Epithelial cell of prostate (primary cell): Measurements from ENCODE around the gene WFDC13.
"Not testable (repeated sequence)": the region's sequence is repeated elsewhere in the genome, so short reads cannot be mapped to it uniquely, and the experiment has no call there.

Source experiments
- DNase-seq: peaks from one replicate; pipeline ENCODE4 v3.0.0-alpha.2; 2011; ENCODE audit warnings: low read depth, low spot score
- H3K27ac ChIP-seq: fragments of 450-650 bp; 2 replicates; pipeline ENCODE4 v1.5.1; 2017; ENCODE audit warnings: mild to moderate bottlenecking

WFDC13 gene

DNA sequence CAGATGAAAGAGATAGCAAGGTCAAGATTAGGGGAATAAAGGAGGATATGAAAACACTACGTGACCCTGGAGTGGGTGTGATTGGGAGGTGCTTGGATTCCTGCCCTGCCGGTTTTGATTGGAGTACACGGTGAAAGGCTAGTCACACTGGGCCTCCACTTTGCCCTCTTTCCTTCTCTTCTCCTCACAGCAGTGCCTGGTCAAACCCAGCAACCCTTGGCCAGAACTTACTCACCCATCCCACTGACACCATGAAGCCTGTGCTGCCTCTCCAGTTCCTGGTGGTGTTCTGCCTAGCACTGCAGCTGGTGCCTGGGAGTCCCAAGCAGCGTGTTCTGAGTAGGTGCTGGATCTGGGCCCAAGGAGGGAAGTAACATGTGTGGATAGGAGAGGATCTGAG, at the start of gene WFDC13:
TSS of gene WFDC13 (plus strand) at position 166 of the 400 bp plus-strand sequence. CDS start at position 252, 86 bp downstream.
- no peak for DNase-seq
- no peak within 1 kb of the TSS for H3K27ac ChIP-seq

GRCh38 chr20:45657038-45657437, 44.8 kb upstream of the WFDC13 start:
- H3K27ac ChIP-seq, DNase-seq: not testable (repeated sequence)

- no peak within 1 kb of the TSS for H3K27ac ChIP-seq
- DNase-seq, result no peak
These were observed 31.7 kb upstream of the WFDC13 start, which contains the start of gene WFDC11 for GRCh38 chr20:45670139-45670538. TSS of gene WFDC11 (minus strand) at chr20:45670239. CDS start at chr20:45650600, 19,639 bp downstream.

GRCh38 chr20:45672765-45673164, 29.1 kb upstream of the WFDC13 start:
- no peak overlapping the region for H3K27ac ChIP-seq
- DNase-seq, result no peak

GRCh38 chr20:45679650-45680049, 22.2 kb upstream of the WFDC13 start:
- no peak for DNase-seq
- no peak overlapping the region for H3K27ac ChIP-seq

GRCh38 chr20:45685896-45686295, 15.9 kb upstream of the WFDC13 start:
- H3K27ac ChIP-seq, result no peak overlapping the region
- no peak for DNase-seq

DNA sequence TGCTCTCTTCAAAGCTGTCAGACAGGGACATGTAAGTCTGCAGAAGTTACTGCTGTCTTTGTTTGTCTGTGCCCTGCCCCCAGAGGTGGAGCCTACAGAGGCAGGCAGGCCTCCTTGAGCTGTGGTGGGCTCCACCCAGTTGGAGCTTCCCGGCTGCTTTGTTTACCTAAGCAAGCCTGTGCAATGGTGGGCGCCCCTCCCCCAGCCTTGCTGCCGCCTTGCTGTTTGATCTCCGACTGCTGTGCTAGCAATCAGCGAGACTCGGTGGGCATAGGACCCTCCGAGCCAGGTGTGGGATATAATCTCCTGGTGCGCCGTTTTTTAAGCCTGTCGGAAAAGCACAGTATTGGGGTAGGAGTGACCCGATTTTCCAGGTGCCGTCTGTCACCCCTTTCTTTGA, 8.5 kb upstream of the WFDC13 start:
- not testable (repeated sequence) for H3K27ac ChIP-seq, DNase-seq

- H3K27ac ChIP-seq, result no peak overlapping the region
- DNase-seq, result no peak
These were observed 6.3 kb upstream of the WFDC13 start for GRCh38 chr20:45695496-45695895.

- DNase-seq, result no peak
- H3K27ac ChIP-seq, result no peak overlapping the region
These were observed 734 bp upstream of the WFDC13 start for GRCh38 chr20:45701104-45701503.

DNA sequence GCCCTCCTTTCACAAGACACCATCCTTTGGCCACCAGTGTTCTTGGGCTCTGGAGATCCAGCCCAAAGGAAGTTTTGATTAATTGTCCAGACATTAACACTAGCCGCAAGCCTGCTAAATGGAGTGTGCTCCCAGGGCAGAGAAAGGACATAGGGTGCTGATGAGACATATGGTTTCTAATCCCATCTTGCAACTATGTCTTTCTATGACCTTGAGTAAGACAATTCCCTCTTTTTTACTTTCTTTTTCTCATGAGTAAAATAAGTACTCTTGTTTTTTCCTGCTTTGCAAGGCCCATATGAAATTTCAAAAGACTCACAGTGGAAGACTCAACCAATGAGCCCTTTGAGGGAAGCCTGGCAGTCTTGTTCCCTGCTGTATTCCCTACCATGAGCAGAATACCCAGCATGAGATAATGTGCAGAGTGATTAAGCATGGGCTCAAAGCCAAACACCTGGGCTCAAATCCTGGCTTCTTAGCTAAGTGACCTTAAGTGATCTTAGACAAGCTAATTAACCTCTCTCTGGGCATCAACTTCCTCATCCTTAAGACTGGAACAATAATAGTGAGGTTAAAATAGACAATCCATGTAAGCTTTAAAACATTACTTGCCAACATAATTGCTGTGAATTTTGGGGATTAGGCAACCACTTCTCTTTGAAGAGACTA, 3.3 kb downstream of the WFDC13 start, which contains the start of gene WFDC10B:
TSS of gene WFDC10B (minus strand) at position 51 of the 669 bp plus-strand sequence. CDS start 19,027 bp downstream, outside the sequence.
- no peak within 1 kb of the TSS for H3K27ac ChIP-seq
- no peak for DNase-seq

DNA sequence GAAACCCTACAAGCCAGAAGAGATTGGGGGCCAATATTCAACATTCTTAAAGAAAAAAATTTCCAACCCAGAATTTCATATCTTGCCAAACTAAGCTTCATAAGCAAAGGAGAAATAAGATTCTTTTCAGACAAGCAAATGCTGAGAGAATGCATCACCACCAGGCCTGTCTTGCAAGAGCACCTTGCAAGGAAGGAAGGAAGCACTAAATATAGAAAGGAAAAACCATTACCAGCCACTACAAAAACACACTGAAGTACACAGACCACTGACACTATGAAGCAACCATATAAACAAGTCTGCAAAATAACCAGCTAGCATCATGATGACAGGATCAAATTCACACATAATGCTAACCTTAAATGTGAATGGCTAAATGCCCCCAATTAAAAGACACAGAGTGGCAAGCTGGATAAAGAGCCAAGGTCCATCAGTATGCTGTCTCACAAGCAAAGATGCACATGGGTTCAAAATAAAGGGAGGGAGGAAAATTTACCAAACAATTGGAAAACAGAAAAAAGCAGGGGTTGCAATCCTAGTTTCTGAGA, 14.4 kb downstream of the WFDC13 start:
- H3K27ac ChIP-seq, DNase-seq: not testable (repeated sequence)

GRCh38 chr20:45722047-45722446, 20.2 kb downstream of the WFDC13 start, which contains the start of gene SPINT4:
TSS of gene SPINT4 (plus strand) at chr20:45722347. CDS start at chr20:45722368, 21 bp downstream.
- no peak for DNase-seq

DNA sequence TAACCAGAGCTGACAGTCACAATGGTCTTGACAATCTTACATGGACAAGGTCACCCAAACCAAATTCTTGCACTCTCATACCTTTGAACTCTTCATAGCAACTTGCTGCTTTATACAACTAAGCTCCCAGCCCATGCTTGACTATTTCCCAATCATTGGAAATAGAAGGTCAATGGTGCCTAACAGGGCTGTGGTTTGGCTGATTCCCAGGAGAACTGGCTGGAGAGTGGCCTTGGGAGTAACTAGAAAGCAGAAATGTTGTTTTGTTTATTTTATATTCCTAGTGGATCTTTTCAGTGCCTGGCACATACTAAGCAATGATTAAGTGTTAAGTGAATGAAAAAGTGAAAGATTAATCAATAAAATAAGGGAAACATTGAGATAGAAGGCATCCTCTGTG, 23.3 kb downstream of the WFDC13 start:
- DNase-seq, result no peak

More at GRCh38 chr20:45722047-45722446, 20.2 kb downstream of the WFDC13 start, which contains the start of gene SPINT4:
- no peak within 1 kb of the TSS for H3K27ac ChIP-seq

DNA sequence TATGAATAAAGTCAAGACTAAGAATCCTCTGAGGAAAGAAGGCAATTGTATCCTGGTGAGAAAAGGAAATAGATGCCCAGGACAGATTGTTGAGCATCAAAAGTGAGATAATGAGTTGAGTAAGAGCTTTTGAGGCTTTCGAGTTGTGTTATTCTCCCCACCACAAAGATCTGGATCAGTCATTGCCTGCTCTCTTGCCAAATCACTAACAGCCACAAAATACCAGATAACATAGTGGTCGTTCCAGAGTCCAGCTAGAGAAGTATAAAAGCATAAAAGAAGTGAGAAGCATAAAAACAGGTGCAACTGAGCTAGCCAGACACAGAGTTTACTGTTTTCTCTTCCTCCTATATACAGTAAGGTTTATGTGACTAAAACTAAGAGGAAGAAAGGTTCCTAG, 25.2 kb downstream of the WFDC13 start:
- H3K27ac ChIP-seq, result no peak overlapping the region
- DNase-seq, result no peak

More for the DNA sequence above, 23.3 kb downstream of the WFDC13 start:
- no peak overlapping the region for H3K27ac ChIP-seq

- no peak for DNase-seq
- H3K27ac ChIP-seq, result no peak overlapping the region
These were observed 30.4 kb downstream of the WFDC13 start for GRCh38 chr20:45732199-45732598.

GRCh38 chr20:45735552-45735951, 33.7 kb downstream of the WFDC13 start:
- H3K27ac ChIP-seq, result no peak overlapping the region
- DNase-seq, result no peak

- H3K27ac ChIP-seq, result no peak overlapping the region
- no peak for DNase-seq
These were observed 34.1 kb downstream of the WFDC13 start for GRCh38 chr20:45735988-45736387.

GRCh38 chr20:45742596-45742995, 40.8 kb downstream of the WFDC13 start:
- no peak for DNase-seq
- H3K27ac ChIP-seq, result no peak overlapping the region

GRCh38 chr20:45745015-45745414, 43.2 kb downstream of the WFDC13 start:
- no peak overlapping the region for H3K27ac ChIP-seq
- DNase-seq, result no peak

DNA sequence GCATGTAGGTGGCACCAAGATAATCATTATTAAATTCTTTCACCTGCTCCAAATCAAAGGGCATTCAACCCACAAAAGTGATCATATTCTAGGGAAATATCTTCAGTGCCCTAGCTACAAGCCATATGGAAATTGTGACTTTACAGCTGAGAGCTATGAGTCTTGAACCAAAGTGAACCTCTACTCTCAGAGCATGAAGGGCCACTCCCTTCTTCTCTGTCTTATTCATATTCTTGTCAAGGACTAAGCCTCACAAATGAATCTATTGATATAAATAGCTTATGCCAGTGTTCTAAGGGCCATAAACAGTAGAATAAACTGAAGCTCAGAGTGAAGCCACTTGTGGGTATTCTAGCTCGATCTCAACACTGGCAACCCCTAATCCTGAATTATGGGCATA, 49.9 kb downstream of the WFDC13 start:
- H3K27ac ChIP-seq, result no peak overlapping the region
- DNase-seq, result no peak

- H3K27ac ChIP-seq, result no peak overlapping the region
- no peak for DNase-seq
These were observed 50.9 kb downstream of the WFDC13 start for GRCh38 chr20:45752746-45753145.

DNA sequence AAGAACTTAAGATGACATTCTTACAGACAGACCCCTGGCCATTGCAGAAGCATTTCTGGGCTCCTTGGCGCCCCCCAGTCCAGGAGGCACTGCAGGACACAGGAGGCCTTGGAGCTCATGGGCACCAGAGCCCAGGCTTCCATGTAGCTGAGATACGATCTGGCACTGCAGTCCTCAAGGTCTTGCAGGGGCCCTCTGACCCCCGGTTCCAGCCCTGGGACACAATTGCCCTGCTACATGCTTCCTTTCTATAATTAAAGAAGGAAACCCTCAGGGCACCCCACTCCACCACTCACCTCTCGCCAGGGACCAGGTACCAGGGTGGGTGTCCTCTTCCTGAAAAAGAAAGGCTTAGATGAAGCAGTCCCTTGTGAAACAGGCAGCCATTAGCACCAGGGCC, 56.3 kb downstream of the WFDC13 start:
- no peak overlapping the region for H3K27ac ChIP-seq
- no peak for DNase-seq
